ENCODE results near the gene TPM3.
A peak's percentile ranks its signal among the peaks of the same experiment; 100 is the strongest.
"Not testable (repeated sequence)": the region's sequence is repeated elsewhere in the genome, so short reads cannot be mapped to it uniquely, and the experiment has no call there.

The TPM3 gene

GRCh38 chr1:154191990-154192461 is at the start of gene TPM3:
TPM3 (minus strand) TSS chr1:154192100; CDS start chr1:154192018, 82 bp downstream.
- no peak for DNase-seq

- DNase-seq: no peak
Measured at GRCh38 chr1:154240294-154240833, 48.5 kb upstream of the TPM3 start.

GRCh38 chr1:154239491-154239890 is 47.6 kb upstream of the TPM3 start:
- DNase-seq: no peak

GRCh38 chr1:154237880-154238506 is 46.1 kb upstream of the TPM3 start:
- DNase-seq: no peak

- no peak for DNase-seq
Measured at GRCh38 chr1:154237435-154237834, 45.5 kb upstream of the TPM3 start.

- DNase-seq: no peak
Measured at GRCh38 chr1:154236855-154237254, 45.0 kb upstream of the TPM3 start.

- DNase-seq: not testable (repeated sequence)
Measured at GRCh38 chr1:154233127-154233526, 41.2 kb upstream of the TPM3 start.

GRCh38 chr1:154231112-154231511 is 39.2 kb upstream of the TPM3 start:
- not testable (repeated sequence) for DNase-seq

GRCh38 chr1:154225370-154225769 is 33.5 kb upstream of the TPM3 start:
- no peak for DNase-seq

- DNase-seq: no peak
Measured at GRCh38 chr1:154223621-154224020, 31.7 kb upstream of the TPM3 start.

GRCh38 chr1:154222918-154223317 is 31.0 kb upstream of the TPM3 start:
- no peak for DNase-seq

GRCh38 chr1:154222518-154222917 is 30.6 kb upstream of the TPM3 start:
- no peak for DNase-seq

- DNase-seq: no peak
Measured at GRCh38 chr1:154221278-154222001, 29.5 kb upstream of the TPM3 start.

- no peak for DNase-seq
Measured at GRCh38 chr1:154220970-154221277, 29.0 kb upstream of the TPM3 start.

- peak; percentile 94 for DNase-seq
Measured at GRCh38 chr1:154220071-154220969, 28.4 kb upstream of the TPM3 start, which contains the start of gene UBAP2L. UBAP2L (plus strand) TSS chr1:154220955; CDS start chr1:154225124, 4,169 bp downstream.

GRCh38 chr1:154219541-154219940 is 27.6 kb upstream of the TPM3 start:
- DNase-seq: no peak

- DNase-seq: no peak
Measured at GRCh38 chr1:154218545-154218944, 26.6 kb upstream of the TPM3 start.

- DNase-seq: no peak
Measured at GRCh38 chr1:154213274-154213673, 21.4 kb upstream of the TPM3 start.

- no peak for DNase-seq
Measured at GRCh38 chr1:154212083-154212482, 20.2 kb upstream of the TPM3 start.

- no peak for DNase-seq
Measured at GRCh38 chr1:154208677-154209388, 16.9 kb upstream of the TPM3 start.

GRCh38 chr1:154207262-154207661 is 15.4 kb upstream of the TPM3 start:
- no peak for DNase-seq

- DNase-seq: peak; percentile 27
Measured at GRCh38 chr1:154206196-154206595, 14.3 kb upstream of the TPM3 start, which contains the start of gene CFAP141. CFAP141 (minus strand) TSS chr1:154206333; CDS start chr1:154206307, 26 bp downstream.

All from NCI-H748 treated with DMSO at 0.1 percent for 48 hours (cell line).